ENCODE data around the gene TANC1.

DNA sequence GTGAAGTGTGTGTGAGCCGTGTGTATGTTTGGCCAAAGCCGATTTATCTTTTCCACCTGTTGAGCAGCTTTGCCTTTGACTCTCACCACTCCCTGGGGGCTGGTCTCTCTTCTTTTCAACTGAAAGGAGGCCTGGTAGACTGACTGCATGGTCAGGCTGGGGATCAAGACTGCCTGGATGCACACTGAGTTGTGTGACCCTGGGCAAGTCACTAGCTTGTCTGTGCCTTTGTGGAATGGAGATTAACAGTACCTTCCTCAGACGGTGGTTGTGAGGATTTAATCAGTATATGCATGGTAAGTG is 85.5 kb downstream of the TANC1 start:
- TF ChIP-seq POLR2A (IDR thresholded peaks at IDR 0.05; ENCODE audit: low read depth, low read length) = no peak
- TF ChIP-seq TAF1 (IDR thresholded peaks at IDR 0.05; ENCODE audit: borderline replicate concordance, low read depth, low read length) = no peak

All from GM12892 (cell line).